GM13976 (cell line): ENCODE results near the gene STK39.
"Not testable (repeated sequence)": the region's sequence is repeated elsewhere in the genome, so short reads cannot be mapped to it uniquely, and the experiment has no call there.

Source experiments
- DNase-seq: peaks from one replicate; pipeline ENCODE4 v3.0.0; 2012; ENCODE audit warnings: low spot score
- in situ Hi-C: fragments of 300-500 bp; cut with MboI; formaldehyde crosslinking; loops from one replicate; pipeline ENCODE4 v1.12.0; 2022; ENCODE audit warnings: low sequenced_read_pairs, mixed read lengths, inconsistent platforms; ENCODE audit not compliant: unreplicated experiment
- TF ChIP-seq, protein P1 (sequence below): IDR thresholded peaks from 2 replicates; pipeline ENCODE4 v1.5.1; 2012; ENCODE audit warnings: borderline replicate concordance, mild to moderate bottlenecking; ENCODE audit not compliant: insufficient read depth; ENCODE audit errors: extremely low read depth, missing control alignments, control extremely low read depth

The STK39 gene

DNA sequence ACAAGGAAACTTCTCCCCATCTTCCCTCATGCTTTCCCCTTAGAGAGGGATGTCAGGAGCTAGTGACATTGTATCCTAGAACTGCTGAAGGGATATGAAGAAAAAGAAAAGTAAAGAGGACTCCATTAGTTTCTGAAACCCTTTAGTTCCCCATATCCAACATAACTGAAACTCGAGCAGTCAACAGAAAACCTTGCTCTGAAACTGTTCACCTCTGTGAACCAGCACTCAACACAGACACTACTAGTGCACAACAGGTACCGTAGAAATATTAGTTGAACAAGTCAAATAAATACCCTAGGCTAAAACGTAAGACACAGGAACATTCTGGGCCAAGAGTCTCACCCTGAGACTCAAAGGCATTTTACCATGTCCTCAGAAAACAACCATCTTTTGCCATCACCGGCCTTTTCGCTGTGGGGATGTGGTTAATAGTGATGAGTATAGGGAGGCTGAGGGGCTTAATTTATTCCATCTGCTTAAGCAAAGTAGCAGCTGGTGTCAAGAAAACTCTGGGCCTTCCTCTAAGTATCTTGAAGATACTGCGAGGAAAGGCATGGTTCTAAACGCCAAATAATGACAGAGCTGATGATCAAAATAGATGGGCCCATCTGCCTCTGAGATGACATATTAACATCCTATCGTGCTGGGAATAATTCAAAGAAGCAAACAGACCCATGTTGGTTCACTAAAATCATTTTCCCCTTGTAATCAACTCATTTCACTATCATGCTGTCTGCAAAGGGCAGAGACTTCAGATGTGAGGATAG lies 156.8 kb downstream of the STK39 start:
- TF ChIP-seq, protein P1, sequence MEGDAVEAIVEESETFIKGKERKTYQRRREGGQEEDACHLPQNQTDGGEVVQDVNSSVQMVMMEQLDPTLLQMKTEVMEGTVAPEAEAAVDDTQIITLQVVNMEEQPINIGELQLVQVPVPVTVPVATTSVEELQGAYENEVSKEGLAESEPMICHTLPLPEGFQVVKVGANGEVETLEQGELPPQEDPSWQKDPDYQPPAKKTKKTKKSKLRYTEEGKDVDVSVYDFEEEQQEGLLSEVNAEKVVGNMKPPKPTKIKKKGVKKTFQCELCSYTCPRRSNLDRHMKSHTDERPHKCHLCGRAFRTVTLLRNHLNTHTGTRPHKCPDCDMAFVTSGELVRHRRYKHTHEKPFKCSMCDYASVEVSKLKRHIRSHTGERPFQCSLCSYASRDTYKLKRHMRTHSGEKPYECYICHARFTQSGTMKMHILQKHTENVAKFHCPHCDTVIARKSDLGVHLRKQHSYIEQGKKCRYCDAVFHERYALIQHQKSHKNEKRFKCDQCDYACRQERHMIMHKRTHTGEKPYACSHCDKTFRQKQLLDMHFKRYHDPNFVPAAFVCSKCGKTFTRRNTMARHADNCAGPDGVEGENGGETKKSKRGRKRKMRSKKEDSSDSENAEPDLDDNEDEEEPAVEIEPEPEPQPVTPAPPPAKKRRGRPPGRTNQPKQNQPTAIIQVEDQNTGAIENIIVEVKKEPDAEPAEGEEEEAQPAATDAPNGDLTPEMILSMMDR: no peak
- in situ Hi-C loops: no loop called here
- peak; percentile 26 for DNase-seq

DNA sequence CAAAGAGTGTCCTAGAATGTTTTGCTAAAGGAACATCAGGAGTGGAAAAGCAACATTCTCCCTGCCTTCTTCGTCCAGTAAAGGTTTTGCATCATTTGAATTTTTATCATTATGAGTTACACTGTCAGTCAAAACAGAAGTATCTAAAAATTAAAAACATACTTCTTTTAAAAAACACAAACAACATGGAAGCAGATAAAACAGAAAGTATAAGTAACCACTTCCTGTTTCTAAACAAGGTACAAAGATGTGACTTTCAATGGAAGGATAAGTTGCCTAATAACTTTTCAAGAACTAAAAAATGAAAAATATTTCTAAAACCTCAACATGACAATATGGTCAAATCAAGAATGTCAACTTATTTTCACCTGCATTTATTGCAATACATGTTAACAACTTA lies 158.2 kb downstream of the STK39 start:
- in situ Hi-C loops: no loop called here
- TF ChIP-seq, protein P1: no peak
- peak; percentile 16 for DNase-seq

DNA sequence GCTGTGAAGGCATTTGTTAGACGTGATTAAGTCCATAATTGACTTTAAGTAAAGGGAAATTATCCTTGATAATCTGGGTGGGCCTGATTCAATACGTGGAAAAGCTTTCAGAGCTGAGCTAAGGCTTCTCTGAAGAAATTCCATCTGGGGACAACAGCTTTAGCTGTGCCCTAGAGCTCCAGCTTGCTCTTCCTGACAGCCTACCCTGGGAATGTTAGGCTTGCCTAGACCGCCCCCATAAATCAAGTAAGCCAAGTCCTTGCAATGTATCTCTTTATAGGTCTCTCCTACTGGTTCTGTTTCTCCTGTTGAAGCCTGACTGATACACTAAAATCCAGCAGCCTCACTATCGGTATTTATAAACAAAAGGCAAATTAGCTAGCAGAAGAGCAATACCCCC lies 160.0 kb downstream of the STK39 start:
- no peak for DNase-seq
- in situ Hi-C loops: no loop called here
- TF ChIP-seq, protein P1: no peak

DNA sequence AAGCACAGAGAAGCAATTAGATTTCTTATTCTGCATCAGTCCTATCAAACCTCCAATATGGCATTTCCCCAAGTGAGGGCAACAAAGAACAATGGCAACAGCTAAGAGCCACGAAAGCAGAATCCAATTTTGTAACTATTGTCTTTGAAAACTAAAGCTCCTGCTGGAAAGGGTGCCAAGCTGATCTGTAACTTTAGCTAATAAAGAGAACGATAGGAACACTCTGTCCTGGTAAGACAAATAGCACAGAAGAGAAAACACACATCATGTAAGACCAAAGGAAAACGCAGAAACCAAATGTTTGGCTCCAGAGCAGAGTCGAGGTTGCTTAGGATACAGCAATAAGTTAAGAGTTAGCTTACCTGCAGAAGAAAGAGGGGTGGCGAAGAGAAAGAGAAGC lies 160.5 kb downstream of the STK39 start:
- in situ Hi-C loops: no loop called here
- TF ChIP-seq, protein P1: no peak
- no peak for DNase-seq

DNA sequence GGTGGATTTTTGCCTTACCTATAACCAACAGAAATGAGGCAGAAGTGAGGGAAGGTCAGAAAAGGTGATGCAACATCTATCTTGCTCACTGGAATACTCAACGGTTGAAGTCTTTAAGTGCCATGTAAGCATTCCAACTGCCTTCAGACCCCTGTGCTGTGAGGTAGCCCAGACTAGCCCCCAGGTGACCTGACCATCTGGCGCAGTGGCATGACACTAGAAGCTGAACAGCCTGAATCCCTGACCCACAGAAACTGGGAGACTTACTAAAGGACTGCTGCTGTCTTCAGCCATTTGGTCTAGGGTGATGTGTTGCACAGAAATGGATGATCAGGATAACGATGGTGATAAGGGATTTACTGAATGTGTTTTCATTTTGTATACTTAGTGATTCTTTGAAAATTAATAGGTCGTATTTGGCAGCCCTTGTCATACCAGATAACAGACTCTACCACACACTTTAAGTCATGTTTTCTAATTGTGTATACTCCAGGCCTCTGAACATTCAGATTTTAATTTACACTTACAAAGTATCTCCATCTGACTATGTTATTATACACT lies 161.5 kb downstream of the STK39 start:
- TF ChIP-seq, protein P1: no peak
- DNase-seq: no peak
- in situ Hi-C loops: no loop called here

DNA sequence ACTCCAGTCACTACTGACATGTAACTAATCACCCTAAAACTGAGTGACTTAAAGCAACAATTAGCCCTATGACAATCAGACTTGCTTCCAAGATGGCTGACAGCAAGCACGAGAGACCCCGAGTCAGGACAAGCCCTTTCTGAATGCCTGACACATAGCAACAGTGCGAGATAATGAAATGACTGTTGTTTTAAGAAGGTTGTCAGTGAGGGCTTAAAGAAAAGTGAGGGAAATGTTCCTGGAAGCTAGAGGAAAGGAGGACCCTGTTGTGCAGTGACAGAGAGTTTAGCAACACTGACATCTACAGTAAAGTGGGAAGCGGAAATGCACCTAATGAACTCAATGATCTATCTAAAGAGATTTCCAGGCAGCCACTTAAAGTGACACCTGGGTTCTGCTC lies 163.1 kb downstream of the STK39 start:
- no peak for DNase-seq
- in situ Hi-C loops: no loop called here
- TF ChIP-seq, protein P1: no peak

DNA sequence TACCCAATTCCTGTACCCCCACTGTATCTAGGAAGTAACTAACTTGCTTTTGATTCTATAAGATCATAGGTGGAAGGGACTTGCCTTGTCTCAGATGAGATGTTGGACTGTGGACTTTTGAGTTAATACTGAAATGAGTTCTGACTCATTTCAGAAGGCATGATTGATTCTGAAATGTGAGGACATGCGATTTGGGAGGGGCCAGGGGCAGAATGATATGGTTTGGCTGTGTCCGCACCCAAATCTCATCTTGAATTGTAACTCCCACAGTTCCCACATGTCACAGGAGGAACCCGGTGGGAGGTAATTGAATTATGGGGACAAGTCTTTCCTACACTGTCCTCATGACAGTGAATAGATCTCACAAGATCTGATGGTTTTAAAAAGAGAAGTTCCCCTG lies 165.9 kb downstream of the STK39 start:
- in situ Hi-C loops, DNase-seq: not testable (repeated sequence)
